Testis (tissue), 3 donors: ENCODE data around the gene IL6ST. TPM values are rescaled to one million over a fixed set of nuclear protein-coding genes. Genes with fewer than 3 reads are reported as not detected.

Experiments used
- DNase-seq: peaks from one replicate; pipeline ENCODE4 v3.0.0-alpha.2; 2019
- H3K27ac ChIP-seq, 2 donors: fragments of 200-600 bp; sonication (generic); one replicate each; pipeline ENCODE4 v1.5.1; 2019
- H3K27me3 ChIP-seq: fragments of 200-600 bp; sonication (generic); one replicate; pipeline ENCODE4 v1.5.1; 2019
- H3K36me3 ChIP-seq: fragments of 200-600 bp; sonication (generic); one replicate; pipeline ENCODE4 v1.5.1; 2017; ENCODE audit warnings: low read depth; ENCODE audit errors: missing control alignments
- H3K4me1 ChIP-seq: fragments of 200-600 bp; sonication (generic); one replicate; pipeline ENCODE4 v1.5.1; 2019
- H3K4me3 ChIP-seq, 2 donors: fragments of 200-600 bp; sonication (generic); one replicate each; pipeline ENCODE4 v1.5.1; 2017 to 2019
- H3K9me3 ChIP-seq: fragments of 200-600 bp; sonication (generic); one replicate; pipeline ENCODE4 v1.5.1; 2017
- POLR2A ChIP-seq: fragments of 450-650 bp; IDR thresholded peaks from one replicate; pipeline ENCODE4 v1.6.1; 2017; ENCODE audit warnings: antibody characterized with exemption, mild to moderate bottlenecking, moderate library complexity
- WGBS, 2 donors: methylation state at CpG; one replicate each; pipeline ENCODE4 v1.1.5; 2018; 5-methylcytosine and 5-hydroxymethylcytosine counted together
- intact Hi-C: fragments of 100-400 bp; cut with DNase I; formaldehyde crosslinking; loops from one replicate; pipeline ENCODE4 v1.15.1; 2023; ENCODE audit warnings: low total_unique reads
- polyA plus RNA-seq: library from polyadenylated mRNA; stranded (reverse); fragments of 350-450 nt; fragmentation: Illumina TruSeq; extraction: RNeasy Lipid Tissue Mini Kit (QIAGEN cat#74804); gene quantifications from one replicate; pipeline ENCODE4 v1.2.3, GENCODE V29; 2014; ENCODE audit warnings: low read depth, low replicate concordance; ENCODE audit not compliant: insufficient read depth
- total RNA-seq, 2 donors: library from RNA; depleted of rRNA; stranded (reverse); fragments of >200 nt; gene quantifications; one replicate each; pipeline ENCODE4 v1.2.3, GENCODE V29; 2016
- TF ChIP-seq, protein P1 (sequence below), 3 experiments: fragments of 450-650 bp in 2 of 3; fragments of 200-600 bp in 1 of 3; sonication (generic) in 1 of 3; IDR thresholded peaks; one replicate each; pipeline ENCODE4 v1.5.1; 2016 to 2019; ENCODE audit warnings: antibody characterized with exemption in 3 of 3, mild to moderate bottlenecking in 2 of 3, moderate library complexity in 1 of 3

IL6ST gene
- total and polyA plus RNA-seq, 3 donors from 2014 or later = 63.0 to 98.2 (median 83.1) TPM

DNA sequence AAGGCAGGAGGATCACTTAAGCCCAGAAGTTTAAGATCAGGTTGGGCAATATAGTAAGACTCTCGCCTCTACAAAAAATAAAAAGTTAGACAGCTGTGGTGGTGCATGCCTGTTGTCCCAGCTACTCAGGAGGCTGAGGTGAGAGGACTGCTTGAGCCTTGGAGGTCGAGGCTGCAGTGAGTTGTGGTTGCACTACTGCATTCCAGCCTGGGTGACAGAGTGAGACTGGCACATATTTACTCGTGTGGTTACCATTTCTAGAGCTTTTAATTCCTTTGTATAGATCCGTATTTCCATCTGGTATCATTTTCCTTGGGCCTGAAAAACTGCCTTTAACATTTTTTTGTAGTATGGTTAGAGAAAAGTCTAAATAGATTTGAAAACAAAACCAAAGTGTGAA is 7.8 kb downstream of the IL6ST start:
- DNase-seq = no peak
- intact Hi-C loops = no loop called here
- H3K27me3 ChIP-seq = no peaks in the 10 kb centered on the region
- 86 to 90% methylated on average over 4 of the region's 4 CpGs for WGBS, 2 donors
- no peaks in the 10 kb centered on the region for H3K9me3 ChIP-seq
- peaks cover 2% of the 10 kb centered on the region for H3K4me1 ChIP-seq
- H3K36me3 ChIP-seq = no peaks in the 10 kb centered on the region
- H3K27ac ChIP-seq = no peak overlapping the region
- H3K4me3 ChIP-seq = no peak overlapping the region
- TF ChIP-seq, protein P1, sequence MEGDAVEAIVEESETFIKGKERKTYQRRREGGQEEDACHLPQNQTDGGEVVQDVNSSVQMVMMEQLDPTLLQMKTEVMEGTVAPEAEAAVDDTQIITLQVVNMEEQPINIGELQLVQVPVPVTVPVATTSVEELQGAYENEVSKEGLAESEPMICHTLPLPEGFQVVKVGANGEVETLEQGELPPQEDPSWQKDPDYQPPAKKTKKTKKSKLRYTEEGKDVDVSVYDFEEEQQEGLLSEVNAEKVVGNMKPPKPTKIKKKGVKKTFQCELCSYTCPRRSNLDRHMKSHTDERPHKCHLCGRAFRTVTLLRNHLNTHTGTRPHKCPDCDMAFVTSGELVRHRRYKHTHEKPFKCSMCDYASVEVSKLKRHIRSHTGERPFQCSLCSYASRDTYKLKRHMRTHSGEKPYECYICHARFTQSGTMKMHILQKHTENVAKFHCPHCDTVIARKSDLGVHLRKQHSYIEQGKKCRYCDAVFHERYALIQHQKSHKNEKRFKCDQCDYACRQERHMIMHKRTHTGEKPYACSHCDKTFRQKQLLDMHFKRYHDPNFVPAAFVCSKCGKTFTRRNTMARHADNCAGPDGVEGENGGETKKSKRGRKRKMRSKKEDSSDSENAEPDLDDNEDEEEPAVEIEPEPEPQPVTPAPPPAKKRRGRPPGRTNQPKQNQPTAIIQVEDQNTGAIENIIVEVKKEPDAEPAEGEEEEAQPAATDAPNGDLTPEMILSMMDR (IDR thresholded peaks at IDR 0.05) = no peak
- no peak for TF ChIP-seq POLR2A

DNA sequence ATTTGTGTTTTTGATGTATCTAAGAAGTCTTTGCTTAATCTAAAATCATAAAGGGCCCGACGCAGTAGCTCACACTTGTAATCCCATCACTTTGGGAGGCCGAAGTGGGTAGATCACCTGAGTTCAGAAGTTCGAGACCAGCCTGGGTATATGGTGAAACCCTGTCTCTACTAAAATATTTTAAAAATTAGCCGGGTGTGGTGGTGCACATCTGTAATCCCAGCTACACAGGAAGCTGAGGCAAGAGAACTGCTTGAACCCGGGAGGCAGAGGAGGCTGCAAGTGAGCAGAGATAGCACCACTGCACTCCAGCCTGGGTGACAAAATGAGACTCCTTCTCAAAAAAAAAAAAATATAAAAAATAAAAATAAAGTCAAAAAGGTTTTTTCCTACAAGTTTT is 9.6 kb downstream of the IL6ST start:
- H3K4me1 ChIP-seq = no peaks in the 10 kb centered on the region
- H3K36me3 ChIP-seq = no peaks in the 10 kb centered on the region
- no peaks in the 10 kb centered on the region for H3K9me3 ChIP-seq
- TF ChIP-seq, protein P1 (IDR thresholded peaks at IDR 0.05) = no peak
- TF ChIP-seq POLR2A = no peak
- no peak overlapping the region for H3K27ac ChIP-seq
- no peaks in the 10 kb centered on the region for H3K27me3 ChIP-seq
- intact Hi-C loops = no loop called here
- no peak for DNase-seq
- 92 to 96% methylated on average over 6 of the region's 6 CpGs for WGBS, 2 donors
- H3K4me3 ChIP-seq = no peak overlapping the region

DNA sequence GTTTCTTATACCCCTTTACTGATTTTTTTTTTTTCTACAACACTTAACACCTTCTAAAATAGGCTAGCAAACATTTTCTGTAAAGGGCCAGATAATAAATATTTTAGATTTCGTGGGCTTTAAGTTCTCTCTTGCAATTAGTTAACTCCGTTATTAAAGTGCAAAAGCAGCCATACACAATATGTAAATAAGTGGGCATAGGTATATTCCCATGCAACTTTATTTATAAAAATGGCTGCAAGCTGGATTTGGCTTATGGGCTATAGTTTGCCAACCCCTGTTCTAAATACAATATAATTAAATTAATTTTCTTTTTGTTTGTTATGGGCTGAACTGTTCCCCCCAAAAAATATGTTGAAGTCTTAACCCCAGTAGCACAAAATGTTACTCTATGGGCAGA is 10.8 kb downstream of the IL6ST start:
- Histone ChIP-seq H3K4me3 (no peak overlapping the region), H3K27me3 (no peaks in the 10 kb centered on the region), H3K9me3 (no peaks in the 10 kb centered on the region), H3K4me1 (no peaks in the 10 kb centered on the region), H3K36me3 (no peaks in the 10 kb centered on the region), H3K27ac (no peak overlapping the region)
- intact Hi-C loops = no loop called here
- 93 to 96% methylated on average over 2 of the region's 2 CpGs for whole genome bisulfite sequencing, 2 donors
- no peak for DNase-seq
- TF ChIP-seq, protein P1 (IDR thresholded peaks at IDR 0.05) = no peak
- TF ChIP-seq POLR2A = no peak

DNA sequence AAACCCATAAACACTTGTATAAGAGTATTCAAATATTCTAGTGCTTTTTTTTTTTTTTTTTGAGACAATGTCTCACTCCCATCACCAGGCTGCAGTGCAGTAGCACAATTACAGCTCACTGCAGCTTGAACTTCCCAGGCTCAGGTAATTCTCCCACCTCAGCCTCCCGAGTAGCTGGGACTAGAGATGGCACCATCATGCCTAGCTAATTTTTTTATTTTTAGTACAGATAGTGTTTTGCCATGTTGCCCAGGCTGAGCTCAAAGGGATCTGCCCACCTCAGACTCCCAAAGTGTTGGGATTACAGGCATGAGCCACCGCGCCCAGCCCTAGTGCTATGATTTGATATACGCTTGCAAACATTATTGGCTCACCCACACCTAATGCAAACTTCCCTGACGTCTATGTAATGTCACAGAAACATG is 11.8 kb downstream of the IL6ST start:
- no peak for DNase-seq
- Histone ChIP-seq H3K27ac (no peak overlapping the region), H3K4me3 (no peak overlapping the region), H3K27me3 (no peaks in the 10 kb centered on the region), H3K36me3 (no peaks in the 10 kb centered on the region), H3K4me1 (no peaks in the 10 kb centered on the region), H3K9me3 (no peaks in the 10 kb centered on the region)
- TF ChIP-seq, protein P1 (IDR thresholded peaks at IDR 0.05) = no peak
- no peak for TF ChIP-seq POLR2A
- intact Hi-C loops = no loop called here
- 74 to 75% methylated on average over 5 of the region's 5 CpGs for WGBS, 2 donors

DNA sequence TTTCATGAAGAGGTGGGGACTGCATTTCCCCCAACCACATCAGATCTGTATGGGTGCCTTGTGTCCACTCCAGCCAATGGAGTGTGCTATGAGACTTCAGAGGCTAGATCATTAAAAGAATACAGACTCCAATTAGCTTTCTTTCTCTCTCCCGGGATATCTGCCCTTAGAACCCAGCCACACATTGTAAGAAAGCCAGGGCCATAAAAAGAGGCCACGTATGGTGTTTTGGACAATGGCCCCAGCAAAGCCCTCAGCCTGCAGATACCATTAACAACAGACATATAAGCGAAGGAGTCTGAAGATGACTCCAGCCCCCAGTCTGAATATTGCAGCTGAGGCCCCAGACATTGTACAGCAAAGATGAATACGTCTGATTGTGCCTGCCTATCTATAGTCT is 21.5 kb downstream of the IL6ST start:
- 76 to 89% methylated on average over 4 of the region's 4 CpGs for WGBS, 2 donors
- no peak overlapping the region for H3K27ac ChIP-seq
- no peak for DNase-seq
- no peaks in the 10 kb centered on the region for H3K27me3 ChIP-seq
- no peaks in the 10 kb centered on the region for H3K9me3 ChIP-seq
- H3K4me3 ChIP-seq = no peak overlapping the region
- TF ChIP-seq, protein P1 (IDR thresholded peaks at IDR 0.05) = no peak
- no peak for TF ChIP-seq POLR2A
- H3K4me1 ChIP-seq = no peaks in the 10 kb centered on the region
- intact Hi-C loops = no loop called here
- no peaks in the 10 kb centered on the region for H3K36me3 ChIP-seq
